Duodenal mucosa (tissue), 2 donors: ENCODE results near the gene USP44.
A peak's percentile ranks its signal among the peaks of the same experiment; 100 is the strongest.

Experiments
- H3K27ac ChIP-seq: one replicate; pipeline ENCODE4 v1.7.0; 2013; ENCODE audit warnings: low read depth, low read length
- H3K27me3 ChIP-seq, 2 donors: one replicate each; pipeline ENCODE4 v1.7.0; 2013; ENCODE audit warnings: low read length in 2 of 2, control low read depth in 1 of 2; ENCODE audit not compliant: insufficient read depth in 2 of 2, control insufficient read depth in 1 of 2
- H3K36me3 ChIP-seq, 2 donors: one replicate each; pipeline ENCODE4 v1.7.0; 2013; ENCODE audit warnings: low read length in 2 of 2, control low read depth in 1 of 2; ENCODE audit not compliant: insufficient read depth in 2 of 2, control insufficient read depth in 1 of 2
- H3K4me1 ChIP-seq, 2 donors: one replicate each; pipeline ENCODE4 v1.7.0; 2013; ENCODE audit warnings: low read length in 2 of 2, control low read depth in 1 of 2; ENCODE audit not compliant: insufficient read depth in 2 of 2, control insufficient read depth in 1 of 2
- H3K4me3 ChIP-seq, 2 donors: one replicate each; pipeline ENCODE4 v1.7.0; 2013; ENCODE audit warnings: low read length in 2 of 2, low read depth in 1 of 2
- H3K9ac ChIP-seq, 2 donors: one replicate each; pipeline ENCODE4 v1.7.0; 2013; ENCODE audit warnings: low read length in 2 of 2, low read depth in 1 of 2
- H3K9me3 ChIP-seq, 2 donors: one replicate each; pipeline ENCODE4 v1.7.0; 2013; ENCODE audit warnings: low read length in 2 of 2, control low read depth in 1 of 2; ENCODE audit not compliant: control insufficient read depth in 1 of 2

Gene USP44

GRCh38 chr12:95548539-95549391 is 2.5 kb downstream of the USP44 start:
- Histone ChIP-seq H3K27ac (no peak overlapping the region), H3K9ac (peak overlapping the region in 1 of 2 donors; percentile 54)

GRCh38 chr12:95548056-95548538 is 3.2 kb downstream of the USP44 start:
- Histone ChIP-seq H3K9me3 (peaks cover 5% of the 10 kb centered on the region in 2 donors), H3K36me3 (no peaks in the 10 kb centered on the region), H3K9ac (no peak overlapping the region), H3K4me1 (no peaks in the 10 kb centered on the region), H3K27ac (no peak overlapping the region), H3K27me3 (peaks cover 9 to 35% of the 10 kb centered on the region in 2 donors), H3K4me3 (peak overlapping the region; percentile 65 to 70)

More at GRCh38 chr12:95548539-95549391, 2.5 kb downstream of the USP44 start:
- H3K36me3 ChIP-seq: no peaks in the 10 kb centered on the region
- peaks cover 9 to 35% of the 10 kb centered on the region in 2 donors for H3K27me3 ChIP-seq
- H3K4me1 ChIP-seq: no peaks in the 10 kb centered on the region
- H3K4me3 ChIP-seq: peak overlapping the region; percentile 65 to 70
- peaks cover 5% of the 10 kb centered on the region in 2 donors for H3K9me3 ChIP-seq

GRCh38 chr12:95547522-95548055 is 3.7 kb downstream of the USP44 start:
- Histone ChIP-seq H3K4me3 (peak overlapping the region; percentile 65 to 70), H3K9me3 (peaks cover 5% of the 10 kb centered on the region in 2 donors), H3K4me1 (no peaks in the 10 kb centered on the region), H3K36me3 (no peaks in the 10 kb centered on the region), H3K27me3 (peaks cover 9 to 35% of the 10 kb centered on the region in 2 donors), H3K27ac (no peak overlapping the region), H3K9ac (no peak overlapping the region)

GRCh38 chr12:95546491-95546813 is 4.8 kb downstream of the USP44 start:
- H3K27me3 ChIP-seq: peaks cover 9 to 35% of the 10 kb centered on the region in 2 donors
- H3K9me3 ChIP-seq: peaks cover 5% of the 10 kb centered on the region in 2 donors
- H3K4me1 ChIP-seq: no peaks in the 10 kb centered on the region
- no peak overlapping the region for H3K27ac ChIP-seq
- H3K9ac ChIP-seq: no peak overlapping the region
- no peaks in the 10 kb centered on the region for H3K36me3 ChIP-seq
- H3K4me3 ChIP-seq: no peak overlapping the region

- H3K27me3 ChIP-seq: peaks cover 9 to 35% of the 10 kb centered on the region in 2 donors
Observed at GRCh38 chr12:95545731-95546490, 5.4 kb downstream of the USP44 start.

GRCh38 chr12:95545303-95545702 is 6.0 kb downstream of the USP44 start:
- H3K27ac ChIP-seq: no peak overlapping the region
- no peak overlapping the region for H3K9ac ChIP-seq
- H3K4me1 ChIP-seq: no peaks in the 10 kb centered on the region
- no peaks in the 10 kb centered on the region for H3K36me3 ChIP-seq
- peaks cover 5% of the 10 kb centered on the region in 2 donors for H3K9me3 ChIP-seq
- H3K27me3 ChIP-seq: peaks cover 9 to 35% of the 10 kb centered on the region in 2 donors
- H3K4me3 ChIP-seq: no peak overlapping the region

More at GRCh38 chr12:95545731-95546490, 5.4 kb downstream of the USP44 start:
- Histone ChIP-seq H3K9me3 (peaks cover 5% of the 10 kb centered on the region in 2 donors), H3K4me1 (no peaks in the 10 kb centered on the region), H3K27ac (no peak overlapping the region), H3K9ac (no peak overlapping the region), H3K36me3 (no peaks in the 10 kb centered on the region), H3K4me3 (no peak overlapping the region)

- H3K9me3 ChIP-seq: peaks cover 5% of the 10 kb centered on the region in 2 donors
- peaks cover 9 to 35% of the 10 kb centered on the region in 2 donors for H3K27me3 ChIP-seq
- no peak overlapping the region for H3K27ac ChIP-seq
- H3K4me1 ChIP-seq: no peaks in the 10 kb centered on the region
- no peak overlapping the region for H3K4me3 ChIP-seq
- no peaks in the 10 kb centered on the region for H3K36me3 ChIP-seq
- no peak overlapping the region for H3K9ac ChIP-seq
Observed at GRCh38 chr12:95544756-95545155, 6.5 kb downstream of the USP44 start.

GRCh38 chr12:95543305-95543704 is 8.0 kb downstream of the USP44 start:
- Histone ChIP-seq H3K4me3 (no peak overlapping the region), H3K27ac (no peak overlapping the region), H3K9me3 (no peaks in the 10 kb centered on the region), H3K36me3 (no peaks in the 10 kb centered on the region), H3K9ac (no peak overlapping the region), H3K4me1 (no peaks in the 10 kb centered on the region), H3K27me3 (peaks cover 4 to 26% of the 10 kb centered on the region in 2 donors)

GRCh38 chr12:95541436-95541835 is 9.8 kb downstream of the USP44 start:
- Histone ChIP-seq H3K9me3 (no peaks in the 10 kb centered on the region), H3K4me1 (no peaks in the 10 kb centered on the region), H3K4me3 (no peak overlapping the region), H3K36me3 (no peaks in the 10 kb centered on the region), H3K27me3 (peaks cover 0 to 10% of the 10 kb centered on the region in 2 donors), H3K9ac (no peak overlapping the region), H3K27ac (no peak overlapping the region)

- H3K4me3 ChIP-seq: no peak overlapping the region
- no peaks in the 10 kb centered on the region for H3K27me3 ChIP-seq
- H3K27ac ChIP-seq: no peak overlapping the region
- no peak overlapping the region for H3K9ac ChIP-seq
- H3K36me3 ChIP-seq: no peaks in the 10 kb centered on the region
- H3K9me3 ChIP-seq: no peaks in the 10 kb centered on the region
- no peaks in the 10 kb centered on the region for H3K4me1 ChIP-seq
Observed at GRCh38 chr12:95538656-95539055, 12.6 kb downstream of the USP44 start.
